Measurements from ENCODE around the gene LRRC38.

DNA sequence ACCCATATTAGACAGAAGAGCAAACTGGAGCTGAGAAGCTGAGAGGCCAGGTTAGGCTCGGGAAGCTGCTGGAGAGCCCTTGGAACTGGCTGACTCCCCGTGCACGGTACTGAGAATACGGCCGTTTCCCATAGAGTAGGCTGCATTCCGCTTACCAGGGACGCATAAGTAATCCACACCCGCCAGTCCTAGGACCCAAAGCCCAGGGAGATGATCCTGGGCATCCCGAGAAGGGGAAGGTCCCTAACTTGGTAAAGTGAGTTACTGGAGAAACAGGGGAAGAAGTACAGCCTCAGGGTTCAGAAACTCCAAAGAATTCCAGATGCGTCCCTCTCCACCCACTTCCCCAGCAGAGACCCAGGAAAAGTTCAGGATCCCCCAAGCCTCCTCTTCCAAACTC, 1.3 kb downstream of the LRRC38 start:
- no peak for TF ChIP-seq CTCF (IDR thresholded peaks at IDR 0.05)
- TF ChIP-seq POLR2A (IDR thresholded peaks at IDR 0.05) = no peak
- TF ChIP-seq POLR2AphosphoS5 (IDR thresholded peaks at IDR 0.05) = no peak
- TF ChIP-seq EP300 (IDR thresholded peaks at IDR 0.05) = no peak

Data from upper lobe of left lung (tissue), 4 donors.